ENCODE measurements around the gene TTC23.

The TTC23 gene

DNA sequence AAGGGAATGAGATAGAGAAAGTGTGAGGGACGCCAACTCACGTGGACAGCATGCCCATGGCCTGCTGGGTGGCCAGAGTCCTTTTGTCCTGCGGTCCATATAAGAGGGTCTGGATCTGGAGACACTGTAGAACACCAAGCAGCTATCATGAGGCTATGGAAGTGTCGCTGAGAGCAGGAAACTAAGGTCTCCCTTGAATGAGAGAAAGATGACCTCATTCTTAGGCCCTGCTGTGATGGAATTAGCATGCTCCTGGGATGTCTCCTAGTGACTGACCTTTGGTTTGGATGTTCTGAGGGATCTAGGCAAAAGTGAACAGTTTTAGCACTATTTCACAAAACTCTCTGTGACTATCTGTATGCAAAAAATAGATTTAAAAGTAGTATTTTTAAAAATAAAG lies 110.1 kb downstream of the TTC23 start:
- DNase-seq (ENCODE audit: low spot score): no peak
- FAIRE-seq: no peak

DNA sequence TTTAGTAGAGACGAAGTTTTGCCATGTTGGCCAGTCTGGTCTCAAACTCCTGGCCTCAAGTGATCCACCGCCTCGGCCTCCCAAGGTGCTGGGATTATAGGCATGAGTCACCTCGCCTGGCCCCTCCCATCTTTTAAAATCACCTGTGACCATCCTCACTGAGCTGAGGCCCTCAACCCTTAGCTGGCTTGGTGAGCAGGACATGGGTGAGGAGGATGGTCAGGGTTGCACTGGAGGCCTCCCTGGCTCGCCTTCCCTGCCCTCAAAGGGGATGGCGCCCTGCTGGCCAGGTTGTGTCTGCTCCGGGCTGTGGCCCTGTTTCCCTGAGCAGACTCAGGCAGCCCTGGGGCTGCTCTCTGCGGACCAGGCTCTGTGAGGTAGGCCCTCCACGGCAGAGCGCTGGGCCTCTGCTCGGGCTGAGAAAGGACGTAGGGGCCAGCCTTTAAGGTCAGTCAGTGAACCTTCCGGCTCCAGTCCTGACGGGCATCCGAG lies 110.8 kb downstream of the TTC23 start:
- FAIRE-seq (no peak), DNase-seq (ENCODE audit: low spot score) (no peak)

DNA sequence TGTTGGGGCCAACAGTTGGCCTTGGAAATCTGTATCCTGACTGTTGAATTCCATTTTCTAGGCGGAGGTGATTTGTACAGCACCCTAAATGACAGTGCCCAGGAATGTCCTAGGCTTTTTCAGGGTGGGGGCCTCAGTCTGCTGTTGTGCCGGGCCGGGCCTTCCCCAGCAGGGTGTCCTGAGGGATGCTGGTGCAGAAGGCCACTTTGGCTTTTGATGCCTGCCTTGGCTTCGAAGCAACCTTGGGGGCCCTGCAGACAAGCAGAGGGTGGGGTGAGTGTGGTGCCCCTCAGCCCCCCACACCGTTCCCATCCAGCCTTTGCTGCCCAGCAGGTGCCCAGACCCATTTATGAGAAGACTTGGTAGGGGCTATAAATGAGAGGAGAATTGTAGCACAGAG lies 111.5 kb downstream of the TTC23 start:
- FAIRE-seq: no peak
- no peak for DNase-seq (ENCODE audit: low spot score)

DNA sequence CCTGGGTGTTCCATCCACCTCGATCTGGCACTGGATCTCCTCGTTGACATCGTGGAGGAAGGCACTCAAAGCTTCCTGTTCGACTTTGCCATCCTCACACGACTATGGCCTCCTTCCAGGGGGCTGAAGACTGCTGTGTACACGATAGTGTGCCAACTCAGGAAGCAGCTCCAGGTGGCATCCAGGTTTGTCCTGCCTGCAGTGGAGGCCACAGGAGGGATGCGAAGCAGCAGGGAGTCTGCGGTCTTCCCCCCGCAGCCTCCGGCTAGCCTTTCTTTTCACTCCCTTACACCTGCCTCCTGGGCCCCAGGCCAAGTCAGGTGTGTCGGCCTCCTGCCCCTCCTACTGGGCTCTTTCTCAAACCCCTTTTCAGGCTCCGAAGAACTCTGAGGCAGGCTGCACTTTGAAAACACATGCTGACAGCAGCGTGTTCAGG lies 112.3 kb downstream of the TTC23 start:
- FAIRE-seq (no peak), DNase-seq (ENCODE audit: low spot score) (no peak)

DNA sequence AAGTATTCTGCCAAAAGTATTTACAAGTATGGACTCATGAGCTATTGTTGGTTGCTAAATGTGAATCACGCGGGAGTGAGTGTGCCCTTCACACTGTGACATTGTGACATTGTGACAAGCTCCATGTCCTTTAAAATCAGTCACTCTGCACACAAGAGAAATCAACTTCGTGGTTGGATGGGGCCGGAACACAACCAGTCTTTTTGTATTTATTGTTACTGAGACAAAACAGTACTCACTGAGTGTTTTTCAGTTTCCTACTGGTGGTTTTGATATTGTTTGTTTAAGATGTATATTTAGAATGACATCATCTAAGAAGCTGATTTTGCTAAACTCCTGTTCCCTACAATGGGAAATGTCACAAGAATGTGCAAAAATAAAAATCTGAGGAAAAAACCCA lies 114.2 kb downstream of the TTC23 start:
- no peak for FAIRE-seq
- no peak for DNase-seq (ENCODE audit: low spot score)

DNA sequence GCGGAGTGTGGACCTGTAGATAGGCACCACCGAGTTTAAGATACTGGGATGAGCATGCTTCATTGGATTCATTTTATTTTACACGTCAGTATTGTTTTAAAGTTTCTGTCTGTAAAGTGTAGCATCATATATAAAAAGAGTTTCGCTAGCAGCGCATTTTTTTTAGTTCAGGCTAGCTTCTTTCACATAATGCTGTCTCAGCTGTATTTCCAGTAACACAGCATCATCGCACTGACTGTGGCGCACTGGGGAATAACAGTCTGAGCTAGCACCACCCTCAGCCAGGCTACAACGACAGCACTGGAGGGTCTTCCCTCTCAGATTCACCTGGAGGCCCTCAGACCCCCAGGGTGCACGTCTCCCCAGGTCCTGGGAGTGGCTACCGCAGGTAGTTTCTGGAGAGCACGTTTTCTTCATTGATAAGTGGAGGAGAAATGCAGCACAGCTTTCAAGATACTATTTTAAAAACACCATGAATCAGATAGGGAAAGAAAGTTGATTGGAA lies 115.0 kb downstream of the TTC23 start:
- FAIRE-seq (no peak), DNase-seq (ENCODE audit: low spot score) (no peak)

DNA sequence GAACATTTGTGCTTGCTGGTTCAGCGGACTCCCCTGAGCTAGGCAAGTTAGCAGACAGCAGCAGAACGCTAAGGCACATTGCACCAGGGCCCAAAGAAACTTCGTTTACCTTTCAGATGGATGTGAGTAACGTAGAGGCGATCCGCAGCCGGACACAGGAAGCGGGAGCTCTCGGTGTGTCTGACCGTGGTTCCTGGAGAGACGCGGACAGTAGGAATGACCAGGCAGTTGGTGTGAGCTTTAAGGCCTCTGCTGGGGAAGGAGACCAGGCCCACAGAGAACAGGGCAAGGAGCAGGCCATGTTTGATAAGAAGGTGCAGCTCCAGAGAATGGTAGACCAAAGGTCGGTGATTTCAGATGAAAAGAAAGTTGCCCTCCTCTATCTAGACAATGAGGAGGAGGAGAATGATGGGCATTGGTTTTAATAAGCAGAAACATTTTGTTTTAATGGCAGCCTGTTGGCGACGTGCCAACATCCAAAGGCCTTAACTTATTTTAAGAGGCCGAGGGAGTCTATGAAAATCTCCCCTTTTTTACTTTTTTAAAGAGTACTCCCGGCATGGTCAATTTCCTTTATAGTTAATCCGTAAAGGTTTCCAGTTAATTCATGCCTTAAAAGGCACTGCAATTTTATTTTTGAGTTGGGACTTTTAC lies 116.6 kb downstream of the TTC23 start:
- FAIRE-seq: no peak
- DNase-seq (ENCODE audit: low spot score): no peak

DNA sequence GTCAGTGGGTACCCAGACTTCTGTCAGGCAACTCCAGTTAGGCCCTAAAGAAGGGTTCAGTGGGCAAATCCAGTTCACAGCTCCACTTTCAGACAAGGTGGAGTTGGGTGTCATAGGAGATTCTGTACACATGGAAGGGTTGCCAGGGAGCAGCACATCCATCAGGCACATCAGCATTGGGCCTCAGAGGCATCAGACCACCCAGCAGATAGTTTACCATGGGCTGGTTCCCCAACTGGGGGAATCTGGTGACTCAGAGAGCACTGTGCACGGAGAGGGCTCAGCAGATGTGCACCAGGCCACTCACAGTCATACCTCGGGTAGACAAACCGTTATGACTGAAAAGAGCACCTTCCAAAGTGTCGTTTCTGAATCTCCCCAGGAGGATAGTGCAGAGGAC lies 117.3 kb downstream of the TTC23 start:
- FAIRE-seq: no peak
- DNase-seq (ENCODE audit: low spot score): no peak

DNA sequence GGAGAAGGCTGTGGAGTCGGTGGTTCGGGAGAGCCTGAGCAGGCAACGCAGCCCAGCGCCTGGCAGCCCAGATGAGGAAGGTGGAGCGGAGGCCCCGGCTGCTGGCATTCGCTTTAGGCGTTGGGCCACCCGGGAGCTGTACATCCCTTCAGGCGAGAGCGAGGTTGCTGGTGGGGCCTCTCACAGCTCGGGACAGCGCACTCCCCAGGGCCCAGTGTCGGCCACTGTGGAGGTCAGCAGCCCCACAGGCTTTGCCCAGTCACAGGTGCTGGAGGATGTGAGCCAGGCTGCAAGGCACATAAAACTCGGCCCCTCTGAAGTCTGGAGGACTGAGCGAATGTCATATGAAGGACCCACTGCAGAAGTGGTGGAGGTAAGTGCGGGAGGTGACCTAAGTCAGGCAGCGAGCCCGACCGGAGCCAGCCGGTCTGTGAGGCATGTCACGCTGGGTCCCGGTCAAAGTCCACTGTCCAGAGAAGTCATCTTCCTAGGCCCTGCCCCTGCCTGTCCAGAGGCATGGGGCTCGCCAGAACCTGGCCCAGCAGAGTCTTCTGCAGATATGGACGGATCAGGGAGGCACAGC lies 117.8 kb downstream of the TTC23 start:
- FAIRE-seq (no peak), DNase-seq (ENCODE audit: low spot score) (no peak)

DNA sequence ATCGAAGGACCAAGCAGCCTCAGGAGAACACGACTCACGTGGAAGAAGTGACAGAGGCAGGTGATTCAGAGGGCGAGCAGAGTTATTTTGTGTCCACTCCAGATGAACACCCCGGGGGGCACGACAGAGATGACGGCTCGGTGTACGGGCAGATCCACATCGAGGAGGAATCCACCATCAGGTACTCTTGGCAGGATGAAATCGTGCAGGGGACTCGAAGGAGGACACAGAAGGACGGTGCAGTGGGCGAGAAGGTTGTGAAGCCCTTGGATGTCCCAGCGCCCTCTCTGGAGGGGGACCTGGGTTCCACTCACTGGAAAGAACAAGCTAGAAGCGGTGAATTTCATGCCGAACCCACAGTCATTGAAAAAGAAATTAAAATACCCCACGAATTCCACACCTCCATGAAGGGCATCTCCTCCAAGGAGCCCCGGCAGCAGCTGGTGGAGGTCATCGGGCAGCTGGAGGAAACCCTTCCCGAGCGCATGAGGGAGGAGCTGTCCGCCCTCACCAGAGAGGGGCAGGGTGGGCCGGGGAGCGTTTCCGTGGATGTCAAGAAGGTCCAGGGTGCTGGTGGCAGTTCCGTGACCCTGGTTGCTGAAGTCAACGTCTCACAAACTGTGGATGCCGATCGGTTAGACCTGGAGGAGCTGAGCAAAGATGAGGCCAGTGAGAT lies 118.5 kb downstream of the TTC23 start:
- no peak for FAIRE-seq
- DNase-seq (ENCODE audit: low spot score): no peak

DNA sequence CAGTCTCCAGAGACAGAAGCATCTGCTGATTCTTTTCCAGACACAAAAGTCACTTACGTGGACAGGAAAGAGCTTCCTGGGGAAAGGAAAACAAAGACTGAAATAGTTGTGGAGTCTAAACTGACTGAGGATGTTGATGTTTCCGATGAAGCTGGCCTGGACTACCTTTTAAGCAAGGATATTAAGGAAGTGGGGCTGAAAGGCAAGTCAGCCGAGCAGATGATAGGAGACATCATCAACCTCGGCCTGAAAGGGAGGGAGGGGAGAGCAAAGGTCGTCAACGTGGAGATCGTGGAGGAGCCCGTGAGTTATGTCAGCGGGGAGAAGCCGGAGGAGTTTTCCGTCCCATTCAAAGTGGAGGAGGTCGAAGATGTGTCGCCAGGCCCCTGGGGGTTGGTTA lies 119.1 kb downstream of the TTC23 start:
- no peak for DNase-seq (ENCODE audit: low spot score)

DNA sequence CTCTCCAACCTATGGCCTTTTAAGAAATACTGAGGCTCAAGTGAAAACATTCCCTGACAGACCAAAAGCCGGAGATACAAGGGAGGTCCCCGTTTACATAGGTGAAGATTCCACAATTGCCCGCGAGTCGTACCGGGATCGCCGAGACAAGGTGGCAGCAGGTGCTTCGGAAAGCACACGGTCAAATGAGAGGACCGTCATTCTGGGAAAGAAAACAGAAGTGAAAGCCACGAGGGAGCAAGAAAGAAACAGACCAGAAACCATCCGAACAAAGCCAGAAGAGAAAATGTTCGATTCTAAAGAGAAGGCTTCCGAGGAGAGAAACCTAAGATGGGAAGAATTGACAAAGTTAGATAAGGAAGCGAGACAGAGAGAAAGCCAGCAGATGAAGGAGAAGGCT lies 119.7 kb downstream of the TTC23 start:
- DNase-seq (ENCODE audit: low spot score): no peak
- FAIRE-seq: no peak

More for the DNA sequence above, 119.1 kb downstream of the TTC23 start:
- FAIRE-seq: no peak

DNA sequence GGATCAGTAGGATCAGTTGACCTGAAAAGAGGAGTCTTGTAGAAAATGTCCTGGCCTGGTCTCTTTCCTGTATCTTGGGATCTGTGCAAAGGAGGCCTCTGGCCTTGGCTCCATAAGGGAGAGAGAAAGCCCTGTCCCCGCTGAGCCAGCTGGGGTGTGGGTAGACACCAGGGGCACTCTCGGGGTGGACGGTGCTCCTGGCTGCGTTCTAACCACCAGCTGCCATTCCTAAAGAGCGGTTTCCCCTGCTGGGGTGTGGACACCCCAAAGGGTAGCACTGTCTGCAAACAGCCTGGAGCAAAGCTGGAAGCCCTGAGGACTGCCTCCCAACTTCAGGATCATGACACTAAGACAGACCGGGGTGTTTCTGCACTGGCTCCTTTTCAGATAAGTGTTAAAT lies 121.0 kb downstream of the TTC23 start:
- FAIRE-seq: no peak
- DNase-seq (ENCODE audit: low spot score): no peak

DNA sequence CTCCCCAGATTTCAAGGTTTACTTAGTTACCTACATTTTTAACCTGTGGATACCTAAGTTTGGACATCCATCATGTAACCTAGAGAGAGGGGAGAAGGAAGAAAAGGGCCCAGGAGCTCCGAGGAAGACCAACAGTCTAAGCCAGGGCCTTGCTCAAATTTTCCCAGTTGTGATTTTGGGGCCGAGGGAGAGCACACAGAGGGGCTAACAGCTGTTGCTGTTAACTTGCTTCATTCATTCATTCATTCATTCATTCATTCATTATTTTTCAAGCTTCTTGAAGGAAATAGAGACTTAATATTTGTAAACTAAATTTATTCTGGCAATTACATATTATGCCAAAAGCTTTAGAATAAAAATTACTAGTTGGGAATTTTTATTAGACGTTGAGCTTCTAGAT lies 121.6 kb downstream of the TTC23 start:
- DNase-seq (ENCODE audit: low spot score): no peak
- FAIRE-seq: no peak

DNA sequence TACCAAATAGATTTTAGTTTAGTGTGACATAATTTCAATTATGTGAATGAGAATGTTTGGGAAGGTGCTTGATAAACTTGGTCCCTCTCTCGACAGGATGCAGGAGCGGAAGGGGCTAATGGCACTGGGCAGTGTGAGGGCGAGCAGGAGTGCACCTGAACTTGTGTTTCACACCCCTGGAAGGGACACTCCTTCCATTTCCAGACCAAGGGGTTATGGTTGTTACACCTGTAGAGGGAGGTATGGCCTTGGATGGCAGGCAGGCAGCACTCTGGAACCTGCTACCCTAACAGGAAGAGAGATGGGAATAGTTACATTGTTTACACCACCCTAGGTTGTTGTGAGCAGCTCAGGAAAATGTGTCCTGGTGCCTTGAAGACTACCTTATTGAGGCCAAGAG lies 122.5 kb downstream of the TTC23 start:
- DNase-seq (ENCODE audit: low spot score): no peak

DNA sequence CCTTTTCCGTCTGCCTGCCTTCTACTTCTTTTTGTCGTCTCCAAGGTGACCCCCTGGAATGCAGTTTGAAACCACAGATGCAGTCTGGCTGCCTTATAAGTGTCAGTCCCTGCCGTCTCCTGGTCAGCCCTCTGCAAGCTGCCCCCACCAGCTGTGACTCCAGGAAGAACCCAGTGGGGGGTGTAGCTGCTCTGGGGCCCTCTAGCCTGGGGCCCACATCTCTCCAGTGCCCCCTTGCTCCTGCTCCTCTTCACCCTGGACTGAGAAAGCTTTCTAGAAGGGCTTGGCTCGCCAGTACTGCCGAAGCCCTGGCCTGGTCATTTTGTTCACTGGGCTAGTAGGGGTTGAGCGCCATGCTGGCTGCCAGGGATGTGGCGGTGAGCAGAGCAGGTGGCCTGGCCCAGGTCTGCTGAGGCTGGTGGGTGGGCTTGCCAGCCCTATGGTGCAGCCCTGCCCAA lies 123.2 kb downstream of the TTC23 start:
- DNase-seq (ENCODE audit: low spot score) (no peak), FAIRE-seq (no peak)

More for the DNA sequence above, 122.5 kb downstream of the TTC23 start:
- FAIRE-seq: peak; percentile 20

DNA sequence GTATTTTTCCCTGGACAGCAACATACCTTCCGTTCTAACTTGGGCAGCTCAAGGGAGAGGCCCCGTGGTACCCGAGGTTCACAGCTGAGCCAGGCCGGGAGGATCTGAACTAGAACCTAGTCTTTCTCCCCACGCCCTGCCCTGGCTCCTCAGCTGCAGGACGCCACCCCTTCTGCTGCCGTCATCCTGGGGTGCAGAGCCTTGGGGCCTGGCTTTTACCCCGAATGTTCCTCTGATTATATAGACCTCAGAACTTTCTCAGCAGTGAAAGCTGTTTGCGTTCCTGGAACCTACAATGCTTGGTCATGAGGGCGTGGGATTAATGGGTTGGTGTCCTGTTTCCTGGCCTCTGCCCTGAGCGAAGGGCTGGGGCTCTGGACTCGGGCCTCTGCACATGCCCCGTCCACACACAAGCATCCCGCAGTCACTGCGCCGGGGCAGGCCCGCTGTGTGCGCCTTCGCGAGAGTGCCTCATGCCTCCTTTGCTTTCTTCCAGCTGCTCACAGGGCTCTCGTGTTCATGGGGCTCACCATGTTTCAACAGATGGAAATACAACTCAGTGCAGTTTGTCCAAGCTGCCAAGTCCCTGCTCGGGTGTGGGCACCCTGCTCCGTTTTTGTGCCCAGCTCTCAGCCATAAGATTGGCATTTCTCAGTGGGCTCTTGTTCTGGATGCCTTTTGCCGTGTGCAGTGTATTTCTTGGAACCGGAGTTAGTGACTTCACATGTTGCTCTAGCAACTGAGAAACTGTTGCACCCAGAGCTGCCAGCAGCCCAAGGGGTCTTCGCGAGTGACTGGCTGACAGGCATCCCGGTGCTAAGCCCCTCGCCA lies 124.1 kb downstream of the TTC23 start:
- peak; percentile 69 for FAIRE-seq
- no peak for DNase-seq (ENCODE audit: low spot score)

DNA sequence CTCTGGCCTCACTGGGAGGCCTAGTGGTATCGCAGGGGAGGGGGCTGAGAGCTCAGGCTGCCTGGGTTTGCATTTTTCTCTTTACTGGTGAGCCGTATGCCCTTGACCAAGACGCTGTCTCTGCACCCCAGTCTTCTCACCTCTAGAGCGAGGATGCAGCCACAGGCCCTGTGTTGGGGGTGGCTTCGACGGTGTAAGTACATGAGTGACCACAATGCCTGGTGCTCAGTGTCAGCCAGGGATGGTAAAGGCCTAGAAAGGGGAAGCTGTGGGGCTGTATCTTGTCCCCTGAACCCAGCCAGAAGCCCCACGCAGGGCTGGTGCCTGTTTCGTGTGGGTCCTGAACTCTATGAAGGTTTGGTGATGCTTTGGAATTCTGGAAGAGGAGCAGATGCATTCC lies 124.7 kb downstream of the TTC23 start:
- no peak for FAIRE-seq
- no peak for DNase-seq (ENCODE audit: low spot score)

DNA sequence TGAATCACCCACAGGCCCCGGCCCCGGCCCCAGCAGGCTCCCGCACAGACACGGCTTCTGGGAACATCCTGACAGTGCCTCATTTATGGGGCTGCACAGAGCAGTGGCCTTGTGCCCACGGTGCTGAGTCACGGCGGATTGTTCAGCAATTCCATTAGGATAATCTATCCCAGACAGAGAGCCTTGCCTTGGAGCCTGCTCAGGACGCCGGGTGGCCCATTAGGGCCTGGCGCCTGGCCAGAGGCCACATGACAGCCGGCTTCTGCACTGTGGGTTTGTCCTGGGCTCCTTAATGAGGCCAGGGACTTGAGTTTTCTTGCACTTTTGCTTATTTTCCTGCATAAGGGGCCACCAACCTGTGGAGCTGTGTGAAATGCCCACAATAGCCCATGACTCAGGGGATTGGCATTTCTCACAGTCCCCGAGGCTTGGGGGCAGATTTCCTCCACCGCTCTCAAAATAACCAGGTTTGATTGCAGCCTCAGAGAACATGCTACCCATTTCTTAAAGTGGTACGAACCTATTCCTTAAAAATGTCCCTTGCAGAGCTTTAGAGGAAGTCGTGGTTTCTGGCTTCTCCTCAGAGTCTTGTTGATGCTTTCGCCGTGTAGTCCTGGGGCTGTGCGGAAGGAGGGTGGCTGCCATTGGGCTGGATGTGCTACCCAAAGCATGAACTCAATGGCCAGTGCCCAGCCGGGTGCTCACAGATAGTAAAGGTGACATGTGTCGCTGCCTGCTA lies 125.5 kb downstream of the TTC23 start:
- FAIRE-seq: peak; percentile 82
- peak; percentile 93 for DNase-seq (ENCODE audit: low spot score)

DNA sequence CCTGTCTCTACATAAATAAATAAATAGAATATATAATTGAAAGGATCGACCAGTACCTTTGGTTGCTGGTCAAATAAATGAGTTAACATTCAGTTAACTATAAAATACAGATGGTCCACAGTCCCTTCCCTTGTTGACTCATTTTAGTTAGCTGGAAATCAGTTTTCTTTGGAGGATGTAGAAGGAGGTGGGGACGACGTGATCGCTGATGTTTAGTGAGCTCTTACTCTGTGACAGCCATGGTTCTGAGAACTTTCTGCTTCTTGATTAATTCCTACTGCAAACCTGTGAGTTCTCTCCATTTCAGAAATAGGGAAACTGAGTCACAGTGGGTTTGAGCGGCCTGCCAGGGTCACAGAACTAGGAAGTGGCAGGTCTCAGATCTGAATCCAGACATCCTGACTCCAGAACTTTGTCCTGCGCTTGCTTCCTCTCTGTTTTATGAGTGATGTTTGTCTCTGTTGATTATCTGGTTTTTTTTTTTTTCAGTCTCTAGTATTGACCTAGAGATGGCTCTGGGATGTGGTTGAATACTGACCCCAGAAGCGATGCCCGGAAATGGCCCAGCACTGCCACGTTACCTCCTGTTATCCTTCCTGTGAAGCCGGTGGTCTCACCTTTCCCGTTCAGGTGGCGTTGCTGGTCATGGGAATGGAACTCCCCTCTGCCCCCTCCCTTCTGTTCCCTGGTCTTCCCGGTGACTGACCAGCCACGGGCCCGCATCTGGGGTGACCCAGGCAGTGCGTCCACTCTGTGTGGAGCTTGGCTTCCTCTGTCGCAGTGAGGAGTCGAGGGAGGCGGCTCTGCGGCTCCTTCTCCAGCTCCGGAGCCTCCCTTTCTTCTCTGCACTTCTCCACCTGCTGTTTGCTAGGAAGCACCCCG lies 126.3 kb downstream of the TTC23 start:
- FAIRE-seq (no peak), DNase-seq (ENCODE audit: low spot score) (no peak)

All from urothelium cell line (cell line).